Heart right ventricle (tissue), 16 donors: ENCODE results near the gene WDR43. TPM values are rescaled to one million over a fixed set of nuclear protein-coding genes. Genes with fewer than 3 reads are reported as not detected.

ENCODE experiments used
- ATAC-seq, 8 donors: fragments of 200-7000 bp; cut with Tn5 transposase; one replicate each; pipeline ENCODE4 v1.9.1; 2020; ENCODE audit warnings: mild to moderate bottlenecking in 8 of 8, moderate library complexity in 8 of 8, moderate number of reproducible peaks in 1 of 8
- DNase-seq, 2 donors: peaks; one replicate each; pipeline ENCODE4 v3.0.0-alpha.2; 2020
- H3K27ac ChIP-seq, 10 donors: fragments of 200-600 bp; sonication (generic) in 2 of 10; one replicate each; pipeline versions ENCODE4 v1.5.0 to v1.8.0; 2020 to 2022; ENCODE audit warnings: mild to moderate bottlenecking in 3 of 10
- H3K27me3 ChIP-seq, 7 donors: fragments of 200-600 bp; one replicate each; pipeline ENCODE4 v1.8.0; 2021 to 2022; ENCODE audit warnings: mild to moderate bottlenecking in 2 of 7
- H3K36me3 ChIP-seq, 9 donors: fragments of 200-600 bp; sonication (generic) in 1 of 9; one replicate each; pipeline versions ENCODE4 v1.5.0 to v1.8.0; 2020 to 2022; ENCODE audit warnings: mild to moderate bottlenecking in 2 of 9
- H3K4me1 ChIP-seq, 9 donors: fragments of 200-600 bp; sonication (generic) in 1 of 9; one replicate each; pipeline versions ENCODE4 v1.5.0 to v1.8.0; 2020 to 2022; ENCODE audit warnings: mild to moderate bottlenecking in 4 of 9
- H3K4me3 ChIP-seq, 10 donors: fragments of 200-600 bp; sonication (generic) in 2 of 10; one replicate each; pipeline versions ENCODE4 v1.5.0 to v1.8.0; 2020 to 2022; ENCODE audit warnings: mild to moderate bottlenecking in 7 of 10, moderate library complexity in 2 of 10
- H3K9me3 ChIP-seq, 11 donors: fragments of 200-600 bp in 10 of 11; sonication (generic) in 2 of 11; one replicate each; pipeline versions ENCODE4 v1.5.0 to v1.8.0; 2013 to 2022; ENCODE audit warnings: mild to moderate bottlenecking in 2 of 11, control low read depth in 1 of 11, moderate library complexity in 1 of 11
- CTCF ChIP-seq, 9 donors: fragments of 200-600 bp; sonication (generic) in 2 of 9; IDR thresholded peaks; one replicate each; pipeline versions ENCODE4 v1.5.0 to v1.8.0; 2021 to 2022; ENCODE audit warnings: antibody characterized with exemption in 9 of 9, mild to moderate bottlenecking in 5 of 9, moderate library complexity in 1 of 9
- WGBS, 2 donors: extraction: QIAGEN DNeasy Blood & Tissue Kit; methylation state at CpG; one replicate each; pipeline ENCODE4 v1.1.7; 2013; ENCODE audit warnings: inconsistent platforms in 1 of 2; 5-methylcytosine and 5-hydroxymethylcytosine counted together
- intact Hi-C, 10 donors: fragments of 100-400 bp; cut with DNase I; formaldehyde crosslinking; loops; one replicate each; pipeline versions ENCODE4 v1.11.1 to v1.14.2; 2022
- polyA plus RNA-seq, 2 donors: library from polyadenylated mRNA; stranded (reverse); fragments of 200-250 nt; gene quantifications; one replicate each; pipeline ENCODE4 v1.2.3, GENCODE V29; 2013
- total RNA-seq, 10 donors: library from RNA; stranded (reverse); fragmentation: NEBNext Ultra II Directional in 3 of 10; extraction: Animal tissue kit (Norgen Biotek cat#: 25700) in 3 of 10; gene quantifications; one replicate each; pipeline versions ENCODE4 v1.2.1 to v1.2.4, GENCODE V29; 2021 to 2023
- donor health status: Arrhythmogenic right ventricular cardiomyopathy.
- donor health status: ischemic (EF 13 %, LVEDD 7.1; RV severe dilation, severe dysfunction).
- donor health status: healthy with polysubstance abuse.
- donor health status: DM: no; HTN: yes; CAD: no.
- donor health status: DM: no; HTN: no; CAD: no.
- donor health status: ischemic (EF 25% LVEDD 6.9; RV normal size, moderate dysfunction).
- donor health status: ischemic (EF 25% LVEDD 5.7; RV mildly dilated, moderate dysfunction).
- donor health status: healthy.
- donor health status: DM: yes; HTN: yes; CAD: no.
- donor health status: Ischemic cardiomyopathy.
- donor health status: ischemic (EF 35%, LVEDD 5.7; RV mildly dilated, moderate dysfunction).
- donor health status: nonischemic (EF 11% LVEDD 7.7; RV severe dilation, severe dysfunction).
- donor health status: DM: yes; HTN: yes; CAD: no.
- donor health status: PGD.
- donor health status: ischemic (EF 29% LVEDD 5.4; RV normal size, mild dysfunction).
- donor health status: nonischemic (EF 23%, LVEDD 6.1; RV moderate dilation, normal function).

WDR43 gene
- total and polyA plus RNA-seq, 12 donors: 5.9 to 42.1 (median 22.3) TPM

- intact Hi-C loops: no loop called here
- no peaks in the 10 kb centered on the region for H3K9me3 ChIP-seq
- no peaks in the 10 kb centered on the region for H3K27me3 ChIP-seq
- H3K27ac ChIP-seq: no peak overlapping the region
- H3K36me3 ChIP-seq: peaks cover 0 to 100% (median 46%) of the 10 kb centered on the region in 9 donors
- H3K4me1 ChIP-seq: no peaks in the 10 kb centered on the region
- WGBS, 2 donors: 82 to 89% methylated on average over 4 of the region's 4 CpGs
- ATAC-seq (no peak), DNase-seq (no peak)
- TF ChIP-seq CTCF (IDR thresholded peaks at IDR 0.05): no peak
- H3K4me3 ChIP-seq: no peak overlapping the region
Measured at GRCh38 chr2:28926847-28927246, 32.4 kb downstream of the WDR43 start.

GRCh38 chr2:28927469-28927868 is 33.0 kb downstream of the WDR43 start:
- intact Hi-C loops: no loop called here
- no peaks in the 10 kb centered on the region for H3K9me3 ChIP-seq
- WGBS, 2 donors: 72 to 87% methylated on average over 2 of the region's 2 CpGs
- H3K4me3 ChIP-seq: no peak overlapping the region
- H3K4me1 ChIP-seq: no peaks in the 10 kb centered on the region
- no peaks in the 10 kb centered on the region for H3K27me3 ChIP-seq
- TF ChIP-seq CTCF (IDR thresholded peaks at IDR 0.05): no peak
- DNase-seq (no peak), ATAC-seq (no peak)
- no peak overlapping the region for H3K27ac ChIP-seq
- peaks cover 0 to 100% (median 46%) of the 10 kb centered on the region in 9 donors for H3K36me3 ChIP-seq

GRCh38 chr2:28927878-28928277 is 33.4 kb downstream of the WDR43 start:
- WGBS, 2 donors: 89 to 96% methylated on average over 1 of the region's 1 CpG
- TF ChIP-seq CTCF (IDR thresholded peaks at IDR 0.05): no peak
- ATAC-seq: no peak

GRCh38 chr2:28929581-28929980 is 35.1 kb downstream of the WDR43 start:
- Histone ChIP-seq H3K9me3 (no peaks in the 10 kb centered on the region), H3K4me3 (no peak overlapping the region), H3K27ac (no peak overlapping the region), H3K4me1 (peaks cover 0 to 3% (median 0%) of the 10 kb centered on the region in 9 donors), H3K27me3 (no peaks in the 10 kb centered on the region), H3K36me3 (peaks cover 0 to 100% (median 57%) of the 10 kb centered on the region in 9 donors)
- DNase-seq (no peak), ATAC-seq (no peak)
- WGBS, 2 donors: 84 to 86% methylated on average over 4 of the region's 4 CpGs
- no peak for TF ChIP-seq CTCF (IDR thresholded peaks at IDR 0.05)
- intact Hi-C loops: no loop called here

More at GRCh38 chr2:28927878-28928277, 33.4 kb downstream of the WDR43 start:
- Histone ChIP-seq H3K4me1 (no peaks in the 10 kb centered on the region), H3K27ac (no peak overlapping the region), H3K27me3 (no peaks in the 10 kb centered on the region), H3K9me3 (no peaks in the 10 kb centered on the region), H3K36me3 (peaks cover 0 to 100% (median 46%) of the 10 kb centered on the region in 9 donors), H3K4me3 (no peak overlapping the region)
- no peak for DNase-seq
- intact Hi-C loops: no loop called here
